MCF 10A (cell line): ENCODE measurements around the gene RHD. TPM values are rescaled to one million over a fixed set of nuclear protein-coding genes. Genes with fewer than 3 reads are reported as not detected.

Source experiments
- BruUV-seq: library from RNA; stranded (reverse); fragments of 400-500 nt; replicated peaks from 2 replicates; lab custom pipeline; 2021; lab: Mats Ljungman, UMichigan
- CTCF ChIA-PET: fragments of 300-600 bp; sonication (Branson Sonifier 250); formaldehyde crosslinking; extraction: SDS; loops from one replicate; lab custom pipeline; 2021; ENCODE audit warnings: antibody characterized with exemption, inconsistent platforms; lab: Yijun Ruan, JAX
- POLR2A ChIA-PET: fragments of 300-600, 350-650 bp; sonication (Branson Sonifier 250); formaldehyde crosslinking; extraction: SDS; loops from one replicate; lab custom pipeline; 2020; ENCODE audit warnings: antibody characterized with exemption, inconsistent platforms; lab: Yijun Ruan, JAX
- DNase-seq: peaks from one replicate; pipeline ENCODE4 v3.0.0-alpha.2; 2018; ENCODE audit not compliant: unreplicated experiment
- H3K27ac Mint-ChIP-seq: one replicate; pipeline ENCODE4 v1.8.0; 2022; ENCODE audit warnings: mild to moderate bottlenecking, low read depth, mixed read lengths; ENCODE audit not compliant: unreplicated experiment
- H3K27me3 Mint-ChIP-seq: one replicate; pipeline ENCODE4 v1.8.0; 2022; ENCODE audit warnings: mixed read lengths; ENCODE audit not compliant: insufficient read depth, unreplicated experiment
- H3K36me3 Mint-ChIP-seq: one replicate; pipeline ENCODE4 v1.8.0; 2022; ENCODE audit warnings: mild to moderate bottlenecking, moderate library complexity, mixed read lengths; ENCODE audit not compliant: insufficient read depth, unreplicated experiment
- H3K4me1 Mint-ChIP-seq: one replicate; pipeline ENCODE4 v1.8.0; 2022; ENCODE audit warnings: mixed read lengths; ENCODE audit not compliant: insufficient read depth, unreplicated experiment
- H3K4me3 Mint-ChIP-seq: one replicate; pipeline ENCODE4 v1.8.0; 2022; ENCODE audit warnings: mild to moderate bottlenecking, moderate library complexity, mixed read lengths; ENCODE audit not compliant: unreplicated experiment
- H3K9me3 Mint-ChIP-seq: one replicate; pipeline ENCODE4 v1.8.0; 2022; ENCODE audit warnings: mixed read lengths; ENCODE audit not compliant: unreplicated experiment
- intact Hi-C: fragments of 100-400 bp; cut with micrococcal nuclease; formaldehyde crosslinking; loops from 2 replicates; pipeline ENCODE4 v1.14.1; 2022
- total RNA-seq: library from RNA; stranded (reverse); gene quantifications from 2 replicates; pipeline ENCODE4 v1.2.3, GENCODE V29; 2022
- TF ChIP-seq, protein P1 (sequence below): fragments of 200-600 bp; IDR thresholded peaks from one replicate; pipeline ENCODE4 v1.8.0; 2022; ENCODE audit warnings: antibody characterized with exemption, mild to moderate bottlenecking; ENCODE audit not compliant: unreplicated experiment

Gene RHD
- total RNA-seq, 1 experiment from 2014 or later: not detected

DNA sequence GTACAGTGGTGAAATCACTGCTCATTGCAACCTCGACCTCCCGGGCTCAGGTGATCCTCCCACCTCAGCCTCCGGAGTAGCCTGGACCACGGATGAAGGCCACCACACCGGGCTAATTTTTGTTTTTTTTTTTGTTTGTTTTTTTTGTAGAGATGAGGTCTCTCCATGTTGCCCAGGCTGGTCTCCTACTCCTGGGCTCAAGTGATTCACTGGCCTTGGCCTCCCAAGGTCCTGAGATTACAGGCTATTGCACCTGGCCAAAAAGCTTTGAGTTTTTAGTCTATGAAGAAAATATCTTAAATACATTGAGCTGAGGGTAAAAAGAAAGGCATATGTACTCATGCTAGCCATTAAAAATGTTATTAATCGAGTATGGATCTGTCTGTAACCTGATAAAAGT, 69.4 kb downstream of the RHD start:
- H3K4me1 Mint-ChIP-seq: peaks cover 17% of the 10 kb centered on the region
- no peaks in the 10 kb centered on the region for H3K27me3 Mint-ChIP-seq
- no TSS peak for BruUV-seq
- intact Hi-C loops: no loop called here
- no peak overlapping the region for H3K4me3 Mint-ChIP-seq
- H3K27ac Mint-ChIP-seq: peak overlapping the region; percentile 23
- H3K9me3 Mint-ChIP-seq: no peaks in the 10 kb centered on the region
- TF ChIP-seq, protein P1, sequence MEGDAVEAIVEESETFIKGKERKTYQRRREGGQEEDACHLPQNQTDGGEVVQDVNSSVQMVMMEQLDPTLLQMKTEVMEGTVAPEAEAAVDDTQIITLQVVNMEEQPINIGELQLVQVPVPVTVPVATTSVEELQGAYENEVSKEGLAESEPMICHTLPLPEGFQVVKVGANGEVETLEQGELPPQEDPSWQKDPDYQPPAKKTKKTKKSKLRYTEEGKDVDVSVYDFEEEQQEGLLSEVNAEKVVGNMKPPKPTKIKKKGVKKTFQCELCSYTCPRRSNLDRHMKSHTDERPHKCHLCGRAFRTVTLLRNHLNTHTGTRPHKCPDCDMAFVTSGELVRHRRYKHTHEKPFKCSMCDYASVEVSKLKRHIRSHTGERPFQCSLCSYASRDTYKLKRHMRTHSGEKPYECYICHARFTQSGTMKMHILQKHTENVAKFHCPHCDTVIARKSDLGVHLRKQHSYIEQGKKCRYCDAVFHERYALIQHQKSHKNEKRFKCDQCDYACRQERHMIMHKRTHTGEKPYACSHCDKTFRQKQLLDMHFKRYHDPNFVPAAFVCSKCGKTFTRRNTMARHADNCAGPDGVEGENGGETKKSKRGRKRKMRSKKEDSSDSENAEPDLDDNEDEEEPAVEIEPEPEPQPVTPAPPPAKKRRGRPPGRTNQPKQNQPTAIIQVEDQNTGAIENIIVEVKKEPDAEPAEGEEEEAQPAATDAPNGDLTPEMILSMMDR: no peak
- POLR2A ChIA-PET: interaction anchor here (1.0 to 3.8 kb wide), 4 partner anchors 94 to 109 kb away, joined by 3 to 23 read pairs (median 10); partner anchors contain the start of genes RSRP1 and SYF2
- no peak for DNase-seq
- CTCF ChIA-PET: interaction anchor here (0.6 kb wide), 1 partner anchor 177 kb away, joined by 4 read pairs; no protein-coding TSS in a partner anchor
- peaks cover 41% of the 10 kb centered on the region for H3K36me3 Mint-ChIP-seq

DNA sequence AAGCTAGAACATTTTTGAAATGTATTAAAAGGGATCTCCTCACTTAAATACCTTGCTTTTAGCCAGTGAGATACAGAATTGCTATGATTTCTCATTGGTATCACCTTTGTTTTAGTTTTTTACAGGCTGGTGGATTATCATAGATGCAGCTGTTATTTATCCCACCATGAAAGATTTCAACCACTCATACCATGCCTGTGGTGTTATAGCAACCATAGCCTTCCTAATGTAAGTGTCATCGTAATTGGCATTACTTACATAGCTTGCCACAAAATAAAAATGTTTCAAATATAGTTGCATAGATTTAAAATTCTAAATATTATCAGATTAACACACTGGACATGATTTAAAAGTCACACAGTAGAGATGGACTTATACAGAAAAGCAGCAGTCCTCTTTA, 70.5 kb downstream of the RHD start:
- H3K9me3 Mint-ChIP-seq: no peaks in the 10 kb centered on the region
- H3K27me3 Mint-ChIP-seq: no peaks in the 10 kb centered on the region
- H3K36me3 Mint-ChIP-seq: peaks cover 48% of the 10 kb centered on the region
- peak overlapping the region; percentile 10 for H3K27ac Mint-ChIP-seq
- DNase-seq: no peak
- CTCF ChIA-PET: interaction anchor here (0.5 kb wide), 1 partner anchor 505 kb away, joined by 3 read pairs; no protein-coding TSS in a partner anchor
- no TSS peak for BruUV-seq
- H3K4me1 Mint-ChIP-seq: peaks cover 17% of the 10 kb centered on the region
- TF ChIP-seq, protein P1: no peak
- POLR2A ChIA-PET: interaction anchor here (1.0 to 3.8 kb wide), 4 partner anchors 95 to 111 kb away, joined by 3 to 23 read pairs (median 10); partner anchors contain the start of genes RSRP1 and SYF2
- H3K4me3 Mint-ChIP-seq: no peak overlapping the region
- intact Hi-C loops: no loop called here

DNA sequence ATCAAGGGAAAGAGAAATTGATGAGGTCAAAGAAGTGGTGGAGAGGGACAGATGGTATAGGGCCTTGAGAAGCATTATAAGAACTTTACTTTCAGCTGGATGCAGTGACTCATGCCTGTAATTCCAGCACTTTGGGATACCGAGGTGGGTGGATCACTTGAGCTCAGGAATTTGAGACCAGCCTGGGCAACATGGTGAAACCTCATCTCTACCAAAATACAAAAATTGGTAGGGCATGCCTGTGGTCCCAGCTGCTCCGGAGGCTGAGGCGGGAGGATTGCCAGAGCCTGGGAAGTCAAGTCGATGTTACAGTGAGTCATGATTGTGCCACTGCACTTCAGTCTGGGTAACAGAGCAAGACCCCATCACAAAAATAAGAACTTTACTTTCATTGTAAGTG, 71.6 kb downstream of the RHD start:
- Mint-ChIP-seq H3K36me3 (peaks cover 53% of the 10 kb centered on the region), H3K27me3 (no peaks in the 10 kb centered on the region), H3K27ac (peak overlapping the region; percentile 10), H3K4me3 (no peak overlapping the region), H3K9me3 (no peaks in the 10 kb centered on the region), H3K4me1 (peaks cover 17% of the 10 kb centered on the region)
- DNase-seq: peak; percentile 77
- TF ChIP-seq, protein P1: no peak
- intact Hi-C loops: no loop called here
- ChIA-PET CTCF (no interaction called here), POLR2A (interaction anchor here (2.5 to 3.8 kb wide), 2 partner anchors 104 to 112 kb away, joined by 11 to 23 read pairs; partner anchors contain the start of gene SYF2)
- no TSS peak for BruUV-seq

DNA sequence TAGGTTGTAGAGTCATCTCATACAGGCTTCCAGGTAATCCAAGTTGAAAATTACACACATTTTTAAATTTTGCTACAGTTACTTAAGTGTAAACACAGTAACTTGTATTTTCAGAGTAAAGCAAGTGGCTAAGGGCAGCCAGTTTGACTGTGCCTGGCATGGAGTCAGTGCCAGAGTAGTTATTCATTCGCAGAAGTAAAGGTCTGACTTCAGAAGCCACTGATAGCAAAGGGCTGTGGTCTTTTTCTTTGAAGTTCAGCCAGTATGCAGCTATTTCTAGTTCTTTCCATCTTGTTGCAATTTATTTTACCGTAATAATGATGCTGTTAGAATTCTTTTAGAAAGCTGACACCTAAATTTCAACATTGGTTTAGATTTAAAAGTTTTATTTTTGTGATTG, 75.2 kb downstream of the RHD start:
- no peak for DNase-seq
- intact Hi-C loops: no loop called here
- H3K27ac Mint-ChIP-seq: no peak overlapping the region
- H3K36me3 Mint-ChIP-seq: peaks cover 56% of the 10 kb centered on the region
- ChIA-PET CTCF (no interaction called here), POLR2A (interaction anchor here (0.6 to 1.0 kb wide), 3 partner anchors 8 to 133 kb away, joined by 3 to 4 read pairs (median 4); no protein-coding TSS in a partner anchor)
- H3K4me1 Mint-ChIP-seq: peaks cover 23% of the 10 kb centered on the region
- no TSS peak for BruUV-seq
- H3K9me3 Mint-ChIP-seq: no peaks in the 10 kb centered on the region
- no peaks in the 10 kb centered on the region for H3K27me3 Mint-ChIP-seq
- TF ChIP-seq, protein P1: no peak
- H3K4me3 Mint-ChIP-seq: no peak overlapping the region
